C4-2B (cell line): Measurements from ENCODE around the gene TLDC2.

Experiments
- CTCF ChIP-seq: fragments of 450-650 bp; conservative IDR thresholded peaks from 2 replicates; pipeline ENCODE4 v1.5.1; 2017; ENCODE audit warnings: mild to moderate bottlenecking
- ZFX ChIP-seq: fragments of 450-650 bp; IDR thresholded peaks from 2 replicates; pipeline ENCODE4 v1.6.1; 2017

- TF ChIP-seq CTCF (no peak), ZFX (no peak)
Observed at GRCh38 chr20:36851490-36851889, 24.4 kb upstream of the TLDC2 start.
